Stomach smooth muscle (tissue), 2 donors: ENCODE measurements around the gene TSEN54.
A peak's percentile ranks its signal among the peaks of the same experiment; 100 is the strongest.
"Not testable (repeated sequence)": the region's sequence is repeated elsewhere in the genome, so short reads cannot be mapped to it uniquely, and the experiment has no call there.

Experiments
- H3K27ac ChIP-seq: one replicate; pipeline ENCODE4 v1.7.0; 2013; ENCODE audit warnings: mild to moderate bottlenecking, low read length, inconsistent platforms
- H3K27me3 ChIP-seq, 2 donors: one replicate each; pipeline ENCODE4 v1.7.0; 2013; ENCODE audit warnings: low read length in 2 of 2; ENCODE audit not compliant: insufficient read depth in 2 of 2, control insufficient read depth in 1 of 2
- H3K36me3 ChIP-seq, 2 donors: one replicate each; pipeline ENCODE4 v1.7.0; 2013; ENCODE audit warnings: low read length in 2 of 2; ENCODE audit not compliant: control insufficient read depth in 2 of 2, insufficient read depth in 2 of 2
- H3K4me1 ChIP-seq: one replicate; pipeline ENCODE4 v1.7.0; 2013; ENCODE audit warnings: low read length; ENCODE audit not compliant: control insufficient read depth, insufficient read depth
- H3K4me3 ChIP-seq, 2 donors: one replicate each; pipeline ENCODE4 v1.7.0; 2013; ENCODE audit warnings: low read length in 2 of 2
- H3K9ac ChIP-seq, 2 donors: one replicate each; pipeline ENCODE4 v1.7.0; 2013; ENCODE audit warnings: low read length in 2 of 2, mild to moderate bottlenecking in 1 of 2
- H3K9me3 ChIP-seq, 2 donors: one replicate each; pipeline ENCODE4 v1.7.0; 2013; ENCODE audit warnings: low read length in 2 of 2; ENCODE audit not compliant: control insufficient read depth in 2 of 2
- donor health status: healthy.
- donor health status: Pancreatic carcinoma.

TSEN54 gene

GRCh38 chr17:75476752-75477489 is 39.4 kb upstream of the TSEN54 start:
- Histone ChIP-seq H3K4me1 (peaks cover 41% of the 10 kb centered on the region), H3K27ac (peak overlapping the region; percentile 74), H3K36me3 (peaks cover 10 to 16% of the 10 kb centered on the region in 2 donors), H3K27me3 (no peaks in the 10 kb centered on the region), H3K9me3 (no peaks in the 10 kb centered on the region), H3K9ac (peak overlapping the region; percentile 33 to 42), H3K4me3 (peak overlapping the region; percentile 5 to 57)

- peaks cover 6 to 11% of the 10 kb centered on the region in 2 donors for H3K36me3 ChIP-seq
- H3K4me1 ChIP-seq = peaks cover 41% of the 10 kb centered on the region
- H3K27me3 ChIP-seq, H3K4me3 ChIP-seq, H3K9me3 ChIP-seq: not testable (repeated sequence)
- H3K9ac ChIP-seq = peak overlapping the region in 1 of 2 donors; percentile 4
- H3K27ac ChIP-seq = peak overlapping the region; percentile 74
These were observed 38.9 kb upstream of the TSEN54 start for GRCh38 chr17:75477490-75477862.

GRCh38 chr17:75478508-75478907 is 37.8 kb upstream of the TSEN54 start:
- Histone ChIP-seq H3K27ac (no peak overlapping the region), H3K27me3 (no peaks in the 10 kb centered on the region), H3K4me1 (peaks cover 38% of the 10 kb centered on the region), H3K36me3 (peaks cover 0 to under 1% of the 10 kb centered on the region in 2 donors), H3K9me3 (no peaks in the 10 kb centered on the region), H3K9ac (no peak overlapping the region), H3K4me3 (no peak overlapping the region)

GRCh38 chr17:75480281-75480680 is 36.0 kb upstream of the TSEN54 start:
- H3K4me3 ChIP-seq = no peak overlapping the region
- H3K27me3 ChIP-seq = no peaks in the 10 kb centered on the region
- H3K27ac ChIP-seq = no peak overlapping the region
- no peaks in the 10 kb centered on the region for H3K36me3 ChIP-seq
- H3K4me1 ChIP-seq = peaks cover 30% of the 10 kb centered on the region
- peak overlapping the region in 1 of 2 donors; percentile 7 for H3K9ac ChIP-seq
- H3K9me3 ChIP-seq = no peaks in the 10 kb centered on the region

DNA sequence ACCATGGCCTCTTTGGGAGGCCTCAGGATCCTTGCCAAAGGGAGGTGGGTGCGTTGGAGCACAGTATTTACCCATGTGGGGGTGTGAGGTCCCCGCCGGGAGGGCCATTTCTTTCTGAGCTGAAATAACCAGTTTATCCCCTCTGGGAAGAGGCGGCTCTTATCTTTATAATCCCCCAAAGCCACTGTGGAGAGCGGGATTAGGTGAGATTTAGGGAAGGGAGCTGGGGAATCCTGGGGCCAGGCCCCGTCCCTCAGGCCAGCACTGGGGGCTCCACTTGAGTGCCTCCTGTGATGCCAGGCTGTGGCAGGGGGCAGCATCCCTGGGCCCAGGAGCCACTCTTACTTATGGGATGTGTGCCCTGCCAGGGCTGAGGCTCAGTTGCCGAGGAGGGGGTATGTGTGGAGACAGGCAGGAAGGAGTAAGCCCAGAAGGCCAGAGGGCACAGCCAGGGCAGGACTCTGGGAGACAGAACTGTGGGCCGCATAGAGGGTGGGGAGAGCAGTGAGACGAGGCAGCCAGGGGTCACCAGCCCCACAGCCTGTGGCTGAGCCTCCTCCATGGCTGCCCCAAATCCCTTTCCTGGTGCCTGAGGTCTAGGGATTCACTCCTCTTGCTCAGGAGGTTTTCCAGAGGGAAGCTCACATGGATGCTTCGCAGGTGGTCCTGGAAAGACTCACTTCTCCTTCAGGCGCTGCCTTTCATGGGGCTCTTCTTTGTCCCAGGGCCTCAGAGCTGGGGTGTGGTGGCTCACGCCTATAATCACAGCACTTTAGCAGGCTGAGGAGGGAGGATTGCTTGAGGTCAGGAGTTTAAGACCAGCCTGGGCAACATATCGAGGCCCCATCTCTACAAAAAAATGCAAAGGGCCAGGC is 34.9 kb upstream of the TSEN54 start:
- no peak overlapping the region for H3K27ac ChIP-seq
- no peak overlapping the region for H3K4me3 ChIP-seq
- H3K9ac ChIP-seq = no peak overlapping the region
- H3K9me3 ChIP-seq = no peaks in the 10 kb centered on the region
- H3K36me3 ChIP-seq = no peaks in the 10 kb centered on the region
- no peaks in the 10 kb centered on the region for H3K27me3 ChIP-seq
- H3K4me1 ChIP-seq = peaks cover 22% of the 10 kb centered on the region

GRCh38 chr17:75482098-75482942 is 34.0 kb upstream of the TSEN54 start:
- Histone ChIP-seq H3K9me3 (no peaks in the 10 kb centered on the region), H3K9ac (no peak overlapping the region), H3K4me3 (no peak overlapping the region), H3K4me1 (peaks cover 16% of the 10 kb centered on the region), H3K36me3 (no peaks in the 10 kb centered on the region), H3K27ac (no peak overlapping the region), H3K27me3 (no peaks in the 10 kb centered on the region)

DNA sequence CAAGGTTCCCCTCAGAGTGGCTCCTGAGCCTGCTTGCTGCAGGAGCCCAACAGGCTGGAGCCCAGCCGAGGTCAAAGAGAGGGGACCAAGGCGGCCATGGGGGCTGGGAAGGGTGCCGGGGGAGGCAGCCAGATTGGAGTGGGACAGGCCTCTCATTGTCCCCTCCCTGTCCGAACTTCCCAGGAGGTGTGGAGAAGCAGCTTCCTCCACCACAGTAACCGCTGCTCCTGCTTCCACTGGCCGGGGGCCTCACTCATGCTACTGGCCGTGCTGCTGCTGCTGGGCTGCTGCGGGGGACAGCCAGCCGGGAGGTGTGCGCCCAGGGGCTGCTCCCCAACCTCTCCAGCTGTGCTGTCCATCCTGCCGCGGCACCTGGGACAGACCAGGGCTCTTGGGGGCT is 30.6 kb upstream of the TSEN54 start:
- no peak overlapping the region for H3K4me3 ChIP-seq
- no peak overlapping the region for H3K27ac ChIP-seq
- H3K4me1 ChIP-seq = peaks cover 24% of the 10 kb centered on the region
- no peak overlapping the region for H3K9ac ChIP-seq
- peaks cover 0 to 8% of the 10 kb centered on the region in 2 donors for H3K36me3 ChIP-seq
- no peaks in the 10 kb centered on the region for H3K9me3 ChIP-seq
- no peaks in the 10 kb centered on the region for H3K27me3 ChIP-seq

DNA sequence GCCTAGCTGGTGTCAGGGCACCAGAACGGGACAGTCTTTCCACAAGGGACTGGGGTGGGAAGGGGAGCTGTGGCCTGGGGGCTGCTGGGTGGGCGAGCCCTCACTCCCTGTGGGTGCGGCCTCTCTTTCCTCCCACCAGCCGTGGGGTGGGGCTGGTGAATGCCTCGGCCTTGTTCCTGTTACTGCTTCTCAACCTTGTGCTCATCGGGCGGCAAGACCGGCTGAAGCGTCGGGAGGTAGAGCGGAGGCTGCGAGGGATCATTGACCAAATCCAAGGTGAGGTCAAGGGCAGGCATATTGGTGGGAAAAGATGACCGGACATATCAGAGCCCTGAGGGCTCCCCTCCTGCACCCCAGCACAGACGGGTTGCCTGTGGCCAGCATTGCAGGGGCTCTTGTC is 30.2 kb upstream of the TSEN54 start:
- no peak overlapping the region for H3K4me3 ChIP-seq

GRCh38 chr17:75486951-75487350 is 29.4 kb upstream of the TSEN54 start:
- Histone ChIP-seq H3K9me3 (no peaks in the 10 kb centered on the region), H3K9ac (peak overlapping the region in 1 of 2 donors; percentile 29), H3K27ac (peak overlapping the region; percentile 18), H3K27me3 (no peaks in the 10 kb centered on the region), H3K36me3 (peaks cover 0 to 16% of the 10 kb centered on the region in 2 donors), H3K4me1 (peaks cover 17% of the 10 kb centered on the region), H3K4me3 (no peak overlapping the region)

More for the DNA sequence above, 30.2 kb upstream of the TSEN54 start:
- peaks cover 19% of the 10 kb centered on the region for H3K4me1 ChIP-seq
- no peak overlapping the region for H3K9ac ChIP-seq
- peaks cover 0 to 10% of the 10 kb centered on the region in 2 donors for H3K36me3 ChIP-seq
- no peaks in the 10 kb centered on the region for H3K27me3 ChIP-seq
- no peak overlapping the region for H3K27ac ChIP-seq
- H3K9me3 ChIP-seq = no peaks in the 10 kb centered on the region

DNA sequence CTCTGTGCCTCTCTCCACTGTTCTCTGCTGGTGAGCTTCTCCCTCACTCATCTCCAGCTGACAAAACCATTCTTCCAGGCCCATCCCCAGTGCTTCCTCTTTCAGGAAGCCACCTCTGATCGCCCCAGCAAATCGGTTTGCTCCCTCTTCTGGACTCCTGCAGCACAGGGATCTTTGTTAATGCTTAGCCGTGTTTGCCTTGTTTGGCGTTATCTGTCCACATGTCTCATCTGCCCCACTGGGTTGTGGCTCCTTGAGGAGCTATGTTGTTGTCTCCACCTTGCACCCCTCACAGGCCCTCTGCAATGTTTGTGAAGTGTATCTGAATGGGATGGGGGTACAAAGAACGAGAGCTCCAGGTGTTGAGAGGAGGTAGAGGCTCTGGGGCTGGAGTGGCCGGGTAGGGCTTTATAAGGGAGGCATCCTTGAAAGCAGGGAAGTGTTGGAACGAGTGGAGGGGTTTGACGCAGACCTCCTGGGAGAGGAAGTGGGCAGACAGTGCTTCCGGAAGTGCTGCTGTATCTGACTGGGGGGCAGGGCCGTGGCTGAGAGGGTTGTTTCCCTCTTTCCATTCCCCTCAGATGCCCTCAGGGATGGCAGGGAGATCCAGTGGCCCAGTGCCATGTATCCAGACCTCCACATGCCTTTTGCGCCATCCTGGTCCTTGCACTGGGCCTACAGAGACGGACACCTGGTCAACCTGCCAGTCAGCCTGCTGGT is 28.8 kb upstream of the TSEN54 start:
- Histone ChIP-seq H3K27ac (no peak overlapping the region), H3K4me1 (peaks cover 17% of the 10 kb centered on the region), H3K4me3 (no peak overlapping the region), H3K27me3 (no peaks in the 10 kb centered on the region), H3K36me3 (peaks cover 0 to 19% of the 10 kb centered on the region in 2 donors), H3K9me3 (no peaks in the 10 kb centered on the region), H3K9ac (peak overlapping the region in 1 of 2 donors; percentile 29)
